Measurements from ENCODE around the gene ACR. TPM values are rescaled to one million over a fixed set of nuclear protein-coding genes. Genes with fewer than 3 reads are reported as not detected.
"Not testable (repeated sequence)": the region's sequence is repeated elsewhere in the genome, so short reads cannot be mapped to it uniquely, and the experiment has no call there.

ACR gene
- polyA plus RNA-seq, 4 donors: 0.25 to 1.1 TPM; not detected in 2

DNA sequence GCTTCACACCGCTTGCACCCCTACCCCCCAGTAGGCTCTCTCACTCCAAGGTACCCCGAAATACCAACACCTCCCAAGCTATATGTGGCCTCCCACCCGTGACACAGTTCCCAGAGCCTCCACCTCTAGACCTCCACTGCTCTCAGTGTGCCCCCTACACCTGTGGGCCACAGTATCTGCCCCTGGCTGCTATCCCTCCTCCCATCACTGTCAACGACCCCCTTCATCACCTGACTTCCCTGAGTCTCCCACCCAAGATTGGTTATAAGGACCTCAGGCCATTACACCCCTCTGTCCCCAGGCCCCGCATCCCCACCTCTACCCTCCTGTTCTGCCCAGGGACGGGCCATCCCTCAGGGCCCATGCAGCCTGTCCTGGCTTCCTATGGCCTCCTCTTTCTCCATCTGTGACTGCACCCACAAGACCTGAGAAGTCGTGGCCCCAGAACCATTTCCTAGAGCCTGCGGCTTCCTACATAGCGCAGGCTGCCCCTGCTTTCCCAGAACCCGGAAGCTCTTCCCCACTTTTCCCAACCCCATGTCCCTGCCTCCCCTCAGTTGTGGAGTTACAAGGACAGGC is 734 bp downstream of the ACR start:
- WGBS, 3 donors: 77 to 82% (median 81%) methylated on average over 10 of the region's 10 CpGs
- H3K4me3 ChIP-seq (ENCODE audit: low read depth in 1 of 3, low read length in 3 of 3): no peak overlapping the region
- no peak for DNase-seq
- no peak for FAIRE-seq
- H3K36me3 ChIP-seq (ENCODE audit: control insufficient read depth in 3 of 3, insufficient read depth in 2 of 3, low read depth in 1 of 3, low read length in 3 of 3): no peaks in the 10 kb centered on the region
- no peaks in the 10 kb centered on the region for H3K4me1 ChIP-seq (ENCODE audit: control insufficient read depth in 3 of 3, insufficient read depth in 2 of 3, low read depth in 1 of 3, low read length in 2 of 3)
- no peak overlapping the region for H3K27ac ChIP-seq (ENCODE audit: low read depth in 1 of 3, low read length in 2 of 3)
- H3K27me3 ChIP-seq (ENCODE audit: control insufficient read depth in 3 of 3, insufficient read depth in 3 of 3, low read length in 3 of 3): no peaks in the 10 kb centered on the region
- H3K9me3 ChIP-seq (ENCODE audit: control insufficient read depth in 2 of 2, insufficient read depth in 1 of 2, low read depth in 1 of 2, low read length in 1 of 2): no peaks in the 10 kb centered on the region

DNA sequence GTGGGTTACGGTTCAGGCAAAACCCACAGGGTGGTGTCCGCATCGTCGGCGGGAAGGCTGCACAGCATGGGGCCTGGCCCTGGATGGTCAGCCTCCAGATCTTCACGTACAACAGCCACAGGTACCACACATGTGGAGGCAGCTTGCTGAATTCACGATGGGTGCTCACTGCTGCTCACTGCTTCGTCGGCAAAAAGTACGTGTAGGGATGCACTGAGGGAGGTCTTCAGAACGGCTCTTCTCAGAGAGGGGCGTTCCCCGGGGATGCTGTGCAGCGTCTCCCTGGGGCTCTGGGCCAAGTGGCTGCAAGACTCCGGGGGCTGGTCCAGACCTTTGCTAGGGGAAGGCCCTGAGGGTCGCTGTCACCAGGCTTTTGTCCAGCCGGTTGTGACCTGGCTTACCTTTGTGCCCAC is 1.3 kb downstream of the ACR start:
- FAIRE-seq (no peak), DNase-seq (no peak)
- H3K9me3 ChIP-seq (ENCODE audit: control insufficient read depth in 2 of 2, insufficient read depth in 1 of 2, low read depth in 1 of 2, low read length in 1 of 2): no peaks in the 10 kb centered on the region
- H3K36me3 ChIP-seq (ENCODE audit: control insufficient read depth in 3 of 3, insufficient read depth in 2 of 3, low read depth in 1 of 3, low read length in 3 of 3): no peaks in the 10 kb centered on the region
- H3K27ac ChIP-seq (ENCODE audit: low read depth in 1 of 3, low read length in 2 of 3): no peak overlapping the region
- 78 to 83% (median 82%) methylated on average over 17 of the region's 17 CpGs for WGBS, 3 donors
- H3K27me3 ChIP-seq (ENCODE audit: control insufficient read depth in 3 of 3, insufficient read depth in 3 of 3, low read length in 3 of 3): no peaks in the 10 kb centered on the region
- no peak overlapping the region for H3K4me3 ChIP-seq (ENCODE audit: low read depth in 1 of 3, low read length in 3 of 3)
- H3K4me1 ChIP-seq (ENCODE audit: control insufficient read depth in 3 of 3, insufficient read depth in 2 of 3, low read depth in 1 of 3, low read length in 2 of 3): no peaks in the 10 kb centered on the region

DNA sequence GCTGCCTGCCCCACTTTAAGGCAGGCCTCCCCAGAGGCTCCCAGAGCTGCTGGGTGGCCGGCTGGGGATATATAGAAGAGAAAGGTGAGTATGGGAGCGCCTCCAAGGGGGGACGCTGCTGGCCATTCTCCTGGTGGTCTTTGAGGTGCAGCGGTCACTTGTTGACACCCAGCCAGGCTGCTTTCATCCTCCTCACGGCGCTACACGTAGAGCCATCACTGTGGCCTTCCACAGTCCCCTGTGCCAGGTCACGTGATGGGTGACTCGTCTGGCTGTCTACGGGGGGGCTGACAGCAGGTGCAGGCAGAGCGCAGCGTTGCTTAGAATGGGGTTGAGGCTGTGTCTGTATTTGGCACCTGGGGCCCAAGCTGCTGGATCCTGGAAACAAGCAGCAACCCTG is 1.9 kb downstream of the ACR start:
- no peaks in the 10 kb centered on the region for H3K4me1 ChIP-seq (ENCODE audit: control insufficient read depth in 3 of 3, insufficient read depth in 2 of 3, low read depth in 1 of 3, low read length in 2 of 3)
- no peak overlapping the region for H3K27ac ChIP-seq (ENCODE audit: low read depth in 1 of 3, low read length in 2 of 3)
- no peak for DNase-seq
- H3K9me3 ChIP-seq (ENCODE audit: control insufficient read depth in 2 of 2, insufficient read depth in 1 of 2, low read depth in 1 of 2, low read length in 1 of 2): no peaks in the 10 kb centered on the region
- WGBS, 3 donors: 79 to 83% (median 80%) methylated on average over 12 of the region's 12 CpGs
- H3K4me3 ChIP-seq (ENCODE audit: low read depth in 1 of 3, low read length in 3 of 3): no peak overlapping the region
- no peak for FAIRE-seq
- no peaks in the 10 kb centered on the region for H3K36me3 ChIP-seq (ENCODE audit: control insufficient read depth in 3 of 3, insufficient read depth in 2 of 3, low read depth in 1 of 3, low read length in 3 of 3)
- H3K27me3 ChIP-seq (ENCODE audit: control insufficient read depth in 3 of 3, insufficient read depth in 3 of 3, low read length in 3 of 3): no peaks in the 10 kb centered on the region

DNA sequence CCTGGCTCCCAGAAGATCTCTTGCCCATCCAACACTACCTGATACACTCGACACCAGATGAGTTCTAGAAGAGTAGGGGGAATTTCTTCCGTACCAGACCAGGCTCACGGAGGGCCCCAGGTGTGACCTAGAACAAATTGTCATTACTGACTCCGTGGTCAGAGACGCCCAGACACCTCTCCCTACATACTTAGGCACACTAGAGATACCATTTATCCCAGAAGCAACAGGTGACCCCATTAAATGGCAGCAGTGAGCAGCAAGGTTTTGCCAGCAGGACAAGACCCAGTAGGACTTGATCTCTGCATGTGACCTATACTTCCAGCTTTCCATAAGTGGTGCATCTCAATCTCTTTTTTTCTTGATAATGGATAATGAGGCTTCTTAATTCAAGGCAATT is 2.7 kb downstream of the ACR start:
- not testable (repeated sequence) for H3K4me1 ChIP-seq (ENCODE audit: control insufficient read depth in 3 of 3, insufficient read depth in 2 of 3, low read depth in 1 of 3, low read length in 2 of 3); H3K36me3 ChIP-seq (ENCODE audit: control insufficient read depth in 3 of 3, insufficient read depth in 2 of 3, low read depth in 1 of 3, low read length in 3 of 3); H3K9me3 ChIP-seq (ENCODE audit: control insufficient read depth in 2 of 2, insufficient read depth in 1 of 2, low read depth in 1 of 2, low read length in 1 of 2); H3K27ac ChIP-seq (ENCODE audit: low read depth in 1 of 3, low read length in 2 of 3); H3K27me3 ChIP-seq (ENCODE audit: control insufficient read depth in 3 of 3, insufficient read depth in 3 of 3, low read length in 3 of 3); DNase-seq; H3K4me3 ChIP-seq (ENCODE audit: low read depth in 1 of 3, low read length in 3 of 3); FAIRE-seq
- 81 to 87% (median 84%) methylated on average over 5 of the region's 5 CpGs for WGBS, 3 donors

DNA sequence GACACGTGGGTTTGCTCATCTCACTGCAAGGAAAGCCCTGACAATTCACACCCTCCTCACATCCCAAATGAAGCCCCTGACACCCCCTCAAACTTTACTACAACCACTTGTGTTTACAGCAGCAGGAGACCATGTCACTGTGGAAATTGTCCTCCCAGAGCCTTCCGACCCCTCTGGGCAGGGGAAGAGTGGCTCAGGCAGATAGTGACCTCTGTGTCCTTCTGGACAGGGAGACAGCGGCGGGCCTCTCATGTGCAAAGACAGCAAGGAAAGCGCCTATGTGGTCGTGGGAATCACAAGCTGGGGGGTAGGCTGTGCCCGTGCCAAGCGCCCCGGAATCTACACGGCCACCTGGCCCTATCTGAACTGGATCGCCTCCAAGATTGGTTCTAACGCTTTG is 6.4 kb downstream of the ACR start:
- not testable (repeated sequence) for H3K27ac ChIP-seq (ENCODE audit: low read depth in 1 of 3, low read length in 2 of 3); H3K9me3 ChIP-seq (ENCODE audit: control insufficient read depth in 2 of 2, insufficient read depth in 1 of 2, low read depth in 1 of 2, low read length in 1 of 2); DNase-seq; H3K4me3 ChIP-seq (ENCODE audit: low read depth in 1 of 3, low read length in 3 of 3); H3K36me3 ChIP-seq (ENCODE audit: control insufficient read depth in 3 of 3, insufficient read depth in 2 of 3, low read depth in 1 of 3, low read length in 3 of 3); H3K27me3 ChIP-seq (ENCODE audit: control insufficient read depth in 3 of 3, insufficient read depth in 3 of 3, low read length in 3 of 3); FAIRE-seq; H3K4me1 ChIP-seq (ENCODE audit: control insufficient read depth in 3 of 3, insufficient read depth in 2 of 3, low read depth in 1 of 3, low read length in 2 of 3)
- 72 to 92% (median 79%) methylated on average over 2 to 11 of the region's 12 CpGs for WGBS, 3 donors

DNA sequence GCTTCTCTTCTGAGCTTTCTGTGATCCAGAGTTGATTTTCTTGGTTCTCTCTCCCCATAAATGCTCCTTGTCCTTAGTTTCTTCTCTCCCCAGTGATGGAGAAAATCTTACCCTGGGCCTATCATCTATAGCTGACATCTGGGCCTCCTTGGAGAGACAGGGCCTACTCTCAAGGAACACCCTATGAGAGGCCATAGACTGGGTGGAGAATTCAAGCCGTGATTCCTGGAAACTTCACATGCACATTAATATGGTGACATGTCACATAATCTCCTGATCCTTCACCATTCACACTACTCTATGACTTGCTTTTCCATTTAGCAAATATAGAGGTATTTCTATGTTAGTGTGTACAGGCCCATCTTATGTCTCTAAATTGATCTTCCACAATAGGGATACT is 9.5 kb downstream of the ACR start:
- 75 to 85% (median 84%) methylated on average over 1 of the region's 1 CpG for WGBS, 3 donors
- H3K4me3 ChIP-seq (ENCODE audit: low read depth in 1 of 3, low read length in 3 of 3); H3K27me3 ChIP-seq (ENCODE audit: control insufficient read depth in 3 of 3, insufficient read depth in 3 of 3, low read length in 3 of 3); H3K27ac ChIP-seq (ENCODE audit: low read depth in 1 of 3, low read length in 2 of 3); H3K36me3 ChIP-seq (ENCODE audit: control insufficient read depth in 3 of 3, insufficient read depth in 2 of 3, low read depth in 1 of 3, low read length in 3 of 3); FAIRE-seq; H3K9me3 ChIP-seq (ENCODE audit: control insufficient read depth in 2 of 2, insufficient read depth in 1 of 2, low read depth in 1 of 2, low read length in 1 of 2); DNase-seq; H3K4me1 ChIP-seq (ENCODE audit: control insufficient read depth in 3 of 3, insufficient read depth in 2 of 3, low read depth in 1 of 3, low read length in 2 of 3): not testable (repeated sequence)

DNA sequence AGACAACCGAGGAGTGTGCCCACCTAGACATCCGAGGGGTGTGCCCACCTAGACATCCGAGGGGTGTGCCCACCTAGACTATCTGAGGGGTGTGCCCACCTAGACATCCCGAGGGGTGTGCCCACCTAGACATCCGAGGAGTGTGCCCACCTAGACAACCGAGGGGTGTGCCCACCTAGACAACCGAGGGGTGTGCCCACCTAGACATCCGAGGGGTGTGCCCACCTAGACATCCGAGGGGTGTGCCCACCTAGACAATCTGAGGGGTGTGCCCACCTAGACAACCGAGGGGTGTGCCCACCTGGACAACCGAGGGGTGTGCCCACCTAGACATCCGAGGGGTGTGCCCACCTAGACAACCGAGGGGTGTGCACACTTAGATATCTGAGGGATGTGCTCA is 10.6 kb downstream of the ACR start:
- not testable (repeated sequence) for FAIRE-seq; H3K9me3 ChIP-seq (ENCODE audit: control insufficient read depth in 2 of 2, insufficient read depth in 1 of 2, low read depth in 1 of 2, low read length in 1 of 2); H3K36me3 ChIP-seq (ENCODE audit: control insufficient read depth in 3 of 3, insufficient read depth in 2 of 3, low read depth in 1 of 3, low read length in 3 of 3); DNase-seq; H3K27ac ChIP-seq (ENCODE audit: low read depth in 1 of 3, low read length in 2 of 3); H3K4me3 ChIP-seq (ENCODE audit: low read depth in 1 of 3, low read length in 3 of 3); H3K27me3 ChIP-seq (ENCODE audit: control insufficient read depth in 3 of 3, insufficient read depth in 3 of 3, low read length in 3 of 3); H3K4me1 ChIP-seq (ENCODE audit: control insufficient read depth in 3 of 3, insufficient read depth in 2 of 3, low read depth in 1 of 3, low read length in 2 of 3)
- 63 to 84% (median 75%) methylated on average over 8 to 13 of the region's 13 CpGs for WGBS, 3 donors

DNA sequence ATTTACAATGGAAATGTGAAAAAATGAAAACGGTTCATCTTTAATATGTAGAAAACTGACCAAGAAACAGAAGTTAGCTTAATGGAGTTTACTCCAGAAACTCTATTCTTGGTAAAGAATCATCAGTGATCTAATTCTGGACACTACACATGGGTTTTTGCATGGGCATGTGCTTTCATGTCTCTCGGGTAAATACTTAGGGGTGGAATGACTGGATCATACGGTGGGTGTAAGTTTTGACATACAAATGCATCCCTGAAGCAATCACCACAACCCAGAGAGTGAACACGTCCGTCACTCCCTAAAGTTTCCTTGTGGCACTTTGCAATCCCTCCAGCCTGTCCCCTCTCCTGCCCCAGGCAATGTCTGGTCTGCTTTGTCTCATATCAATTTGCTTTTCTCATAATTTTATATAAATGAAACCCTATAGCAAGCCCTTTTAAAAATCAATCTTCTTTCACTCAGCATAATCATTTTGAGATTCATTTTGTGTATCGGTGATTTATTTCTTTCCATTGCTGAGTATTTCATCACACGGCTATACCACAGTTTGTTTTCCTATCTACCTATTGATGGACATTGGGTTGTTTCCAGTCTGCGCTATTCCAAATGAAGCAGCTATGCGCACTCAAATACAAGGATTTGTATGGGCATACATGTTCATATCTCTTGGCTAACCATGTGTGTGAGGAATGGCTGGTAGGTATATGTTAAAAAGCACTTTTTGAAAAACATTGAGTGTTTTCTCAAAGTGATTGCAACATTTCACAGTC is 11.5 kb downstream of the ACR start:
- H3K4me1 ChIP-seq (ENCODE audit: control insufficient read depth in 3 of 3, insufficient read depth in 2 of 3, low read depth in 1 of 3, low read length in 2 of 3); H3K27ac ChIP-seq (ENCODE audit: low read depth in 1 of 3, low read length in 2 of 3); FAIRE-seq; H3K27me3 ChIP-seq (ENCODE audit: control insufficient read depth in 3 of 3, insufficient read depth in 3 of 3, low read length in 3 of 3); H3K36me3 ChIP-seq (ENCODE audit: control insufficient read depth in 3 of 3, insufficient read depth in 2 of 3, low read depth in 1 of 3, low read length in 3 of 3); DNase-seq; H3K9me3 ChIP-seq (ENCODE audit: control insufficient read depth in 2 of 2, insufficient read depth in 1 of 2, low read depth in 1 of 2, low read length in 1 of 2); H3K4me3 ChIP-seq (ENCODE audit: low read depth in 1 of 3, low read length in 3 of 3): not testable (repeated sequence)
- WGBS, 3 donors: 76 to 79% (median 76%) methylated on average over 9 of the region's 9 CpGs

DNA sequence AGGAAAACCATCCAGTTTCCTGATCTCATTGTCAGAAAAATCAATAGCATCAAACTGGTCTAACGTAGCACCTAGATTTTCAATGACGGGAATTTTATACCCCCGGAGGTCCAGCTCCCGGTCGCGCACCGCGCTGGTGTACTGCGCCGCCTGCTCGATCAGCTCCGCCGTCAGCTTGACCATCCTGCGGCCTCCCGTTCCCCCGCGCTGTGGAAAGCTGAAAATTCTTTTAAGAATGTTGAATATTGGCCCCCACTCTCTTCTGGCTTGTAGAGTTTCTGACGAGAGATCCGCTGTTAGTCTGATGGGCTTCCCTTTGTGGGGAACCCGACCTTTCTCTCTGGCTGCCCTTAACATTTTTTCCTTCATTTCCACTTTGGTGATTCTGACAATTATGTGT is 17.2 kb downstream of the ACR start:
- not testable (repeated sequence) for H3K4me1 ChIP-seq (ENCODE audit: control insufficient read depth in 3 of 3, insufficient read depth in 2 of 3, low read depth in 1 of 3, low read length in 2 of 3); H3K36me3 ChIP-seq (ENCODE audit: control insufficient read depth in 3 of 3, insufficient read depth in 2 of 3, low read depth in 1 of 3, low read length in 3 of 3); H3K27me3 ChIP-seq (ENCODE audit: control insufficient read depth in 3 of 3, insufficient read depth in 3 of 3, low read length in 3 of 3); FAIRE-seq; H3K27ac ChIP-seq (ENCODE audit: low read depth in 1 of 3, low read length in 2 of 3); H3K4me3 ChIP-seq (ENCODE audit: low read depth in 1 of 3, low read length in 3 of 3); DNase-seq; H3K9me3 ChIP-seq (ENCODE audit: control insufficient read depth in 2 of 2, insufficient read depth in 1 of 2, low read depth in 1 of 2, low read length in 1 of 2)
- 90 to 92% (median 92%) methylated on average over 18 to 20 of the region's 20 CpGs for WGBS, 3 donors
